ENCODE data around the gene PPFIA3. TPM values are rescaled to one million over a fixed set of nuclear protein-coding genes. Genes with fewer than 3 reads are reported as not detected.

PPFIA3 gene
- total RNA-seq, 1 donor from 2014 or later: 2.3 TPM

DNA sequence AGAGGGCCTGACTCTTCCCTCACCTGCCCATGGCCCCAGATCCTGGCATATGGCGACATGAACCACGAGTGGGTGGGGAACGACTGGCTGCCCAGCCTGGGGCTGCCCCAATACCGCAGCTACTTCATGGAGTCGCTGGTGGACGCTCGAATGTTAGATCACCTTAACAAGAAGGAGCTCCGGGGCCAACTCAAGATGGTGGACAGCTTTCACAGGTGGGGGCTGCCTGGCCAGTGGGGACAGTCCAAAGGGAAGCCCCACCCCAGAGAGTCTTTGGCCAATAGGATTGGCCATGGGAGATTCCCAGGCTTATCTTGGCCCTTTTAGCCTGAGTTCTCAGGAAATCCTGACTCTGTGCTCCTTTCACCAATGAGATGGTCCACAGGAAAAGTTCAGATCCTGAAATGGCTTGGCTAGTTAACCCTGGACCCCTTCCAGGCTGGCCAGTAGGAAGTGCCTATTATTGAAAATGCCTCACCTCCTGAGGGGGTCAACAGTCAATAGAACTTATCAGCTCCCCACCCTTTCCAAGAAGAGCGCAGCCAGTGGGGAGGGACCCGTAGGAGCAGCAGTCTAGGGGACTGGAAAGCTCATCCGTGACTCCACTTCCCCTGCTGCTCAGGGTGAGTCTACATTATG, 28.8 kb downstream of the PPFIA3 start:
- DNase-seq (ENCODE audit: low spot score) (no peak), ATAC-seq (no peak)

DNA sequence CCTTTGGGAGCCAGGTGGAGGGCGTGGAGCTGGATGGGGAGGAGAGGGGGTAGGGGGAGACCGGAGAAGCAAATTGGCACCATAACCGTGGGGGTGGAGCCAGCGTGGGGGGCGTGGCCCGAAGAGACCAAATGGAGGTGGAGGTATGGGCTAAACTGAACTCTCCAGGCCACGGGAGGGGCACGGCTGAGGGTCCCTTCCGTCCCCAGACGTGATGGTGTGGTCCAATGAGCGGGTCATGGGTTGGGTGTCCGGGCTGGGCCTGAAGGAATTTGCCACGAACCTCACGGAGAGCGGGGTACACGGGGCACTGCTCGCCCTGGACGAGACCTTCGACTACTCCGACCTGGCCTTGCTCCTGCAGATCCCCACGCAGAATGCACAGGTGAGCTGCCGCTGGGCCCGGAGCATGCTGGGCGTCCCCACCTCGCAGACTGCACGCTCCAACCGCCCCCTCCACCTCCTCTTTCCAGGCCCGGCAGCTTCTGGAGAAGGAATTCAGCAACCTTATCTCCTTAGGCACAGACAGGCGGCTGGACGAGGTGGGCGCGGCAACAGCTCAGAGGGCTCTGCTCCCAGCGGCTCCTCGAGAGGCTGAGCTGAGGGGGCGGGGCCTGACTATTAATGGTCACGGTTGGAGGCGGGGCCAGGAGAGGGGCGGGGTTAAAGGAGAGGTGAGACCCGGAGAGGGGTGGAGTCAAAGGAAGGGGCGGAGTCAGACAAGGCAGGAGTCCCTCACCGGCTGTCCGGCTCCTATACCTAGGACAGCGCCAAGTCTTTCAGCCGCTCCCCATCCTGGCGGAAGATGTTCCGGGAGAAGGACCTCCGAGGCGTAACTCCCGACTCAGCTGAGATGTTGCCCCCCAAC, 29.7 kb downstream of the PPFIA3 start:
- DNase-seq (ENCODE audit: low spot score) (peak; percentile 97), ATAC-seq (peak; percentile 79)

DNA sequence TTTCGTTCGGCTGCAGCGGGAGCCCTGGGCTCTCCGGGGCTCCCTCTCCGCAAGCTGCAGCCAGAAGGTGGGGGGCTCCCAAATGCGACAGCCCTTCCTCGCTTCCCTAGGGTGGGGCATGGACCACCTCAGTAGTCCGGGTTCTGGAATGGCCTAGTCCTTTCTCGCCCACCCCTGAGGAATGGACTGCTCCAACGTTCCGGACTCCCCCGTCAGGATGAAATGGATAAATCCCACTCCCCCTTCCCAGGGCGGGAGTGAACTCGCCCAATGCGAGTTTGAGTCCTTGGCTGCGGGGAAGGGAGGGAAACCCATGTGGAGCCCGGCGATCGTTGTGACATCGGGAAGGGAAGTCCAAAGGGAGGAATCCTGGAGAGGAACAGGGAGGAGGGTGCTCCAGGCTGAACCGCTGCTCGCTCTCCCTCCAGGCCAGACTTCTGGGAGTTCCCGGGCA, 30.3 kb downstream of the PPFIA3 start:
- peak; percentile 32 for ATAC-seq
- peak; percentile 72 for DNase-seq (ENCODE audit: low spot score)

DNA sequence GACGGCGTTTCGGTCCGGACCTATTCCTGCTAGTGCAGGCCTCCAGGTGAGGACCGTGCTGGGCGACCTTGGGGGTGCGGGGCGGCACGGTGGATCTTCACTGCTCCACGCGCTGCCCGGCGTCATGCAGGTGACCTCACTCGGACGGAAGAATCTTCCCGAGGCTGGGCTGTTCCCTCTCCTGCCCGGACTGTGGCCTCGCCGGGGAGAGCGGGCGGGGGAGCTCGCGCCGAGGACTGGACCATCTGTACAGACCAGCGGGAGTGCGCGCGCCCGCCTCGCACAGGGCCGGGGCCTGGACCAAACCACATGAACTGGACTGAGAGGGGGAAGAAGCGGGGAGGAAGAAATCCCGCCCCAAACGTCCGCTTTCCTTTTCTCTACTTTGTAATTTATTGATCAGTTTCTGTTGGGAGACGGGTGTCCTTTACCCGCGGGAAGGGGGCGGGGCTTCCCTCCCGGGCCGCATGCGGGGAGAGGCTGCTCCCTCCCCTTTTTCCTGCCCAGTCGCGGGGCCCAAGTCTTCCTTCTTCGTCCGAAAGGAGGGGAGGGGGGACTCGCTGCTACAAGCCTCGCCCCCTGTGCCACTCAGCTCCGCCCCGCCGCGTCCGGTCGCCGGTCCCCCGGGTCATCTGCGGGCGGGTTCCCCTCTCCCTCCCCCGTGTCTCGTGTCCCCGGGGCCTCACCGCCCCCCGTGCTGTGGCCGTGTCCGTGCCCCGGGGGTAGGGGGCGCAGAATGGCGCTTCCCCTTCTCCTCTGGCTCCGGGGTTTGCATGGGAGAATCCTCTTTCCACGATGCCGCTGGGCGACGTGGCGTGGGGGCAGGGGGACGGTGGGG, 31.0 kb downstream of the PPFIA3 start:
- DNase-seq (ENCODE audit: low spot score) (peak; percentile 93), ATAC-seq (peak; percentile 84)

DNA sequence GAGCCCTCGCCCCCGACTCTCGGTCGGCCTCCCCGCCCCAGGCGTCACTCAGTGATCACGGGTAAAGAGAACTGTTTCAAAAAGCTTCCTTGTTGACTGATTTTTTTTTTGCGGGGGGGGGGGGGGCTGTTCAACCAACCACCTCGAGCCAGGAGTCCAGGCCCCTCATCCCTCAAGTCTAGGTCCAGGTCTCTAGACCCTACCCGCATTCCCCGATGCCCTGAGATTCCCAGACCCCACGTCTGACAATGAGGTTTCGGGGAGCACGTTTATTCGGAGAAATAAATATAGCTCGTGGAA, 31.6 kb downstream of the PPFIA3 start:
- no peak for ATAC-seq
- no peak for DNase-seq (ENCODE audit: low spot score)

DNA sequence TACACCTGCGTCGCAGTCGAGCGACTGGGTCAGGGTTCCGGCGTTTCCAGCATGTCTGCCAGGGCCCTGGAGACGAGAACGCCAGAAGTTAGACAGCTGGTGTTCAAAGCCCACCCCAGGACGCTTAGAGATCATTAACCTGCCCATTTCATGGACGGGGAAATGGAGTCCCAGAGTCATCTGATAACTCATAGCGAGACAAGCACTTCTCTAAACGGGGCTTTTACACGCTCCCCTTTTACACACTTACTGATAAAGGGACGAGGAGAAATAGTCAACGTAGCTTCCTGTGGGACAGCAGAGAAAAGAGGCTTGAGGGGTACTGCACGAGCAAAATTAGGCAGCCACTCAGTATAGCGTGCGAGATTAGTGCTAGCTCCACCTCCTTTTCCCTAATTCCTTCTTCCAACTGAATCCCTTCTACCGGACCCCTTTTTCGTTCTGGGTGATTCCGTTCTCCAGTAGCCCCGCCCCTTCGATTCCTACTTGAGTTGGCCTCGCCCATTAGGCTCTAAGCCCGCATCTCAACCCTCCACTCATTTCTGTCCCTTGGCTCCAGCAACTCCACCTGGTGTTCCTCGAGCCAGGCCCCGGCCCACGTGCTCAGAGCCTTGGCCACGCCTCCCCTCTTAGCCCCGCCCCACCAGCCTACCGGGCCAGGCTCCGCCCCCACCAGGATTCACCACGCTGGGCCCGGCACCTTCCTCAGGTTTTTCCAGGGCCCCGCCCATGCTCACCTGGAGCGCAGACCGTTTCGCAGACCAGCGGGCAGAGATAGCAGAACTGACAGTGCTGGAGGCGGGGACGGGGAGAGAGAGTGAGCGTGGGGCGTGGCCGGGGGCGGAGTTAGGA, 32.1 kb downstream of the PPFIA3 start:
- DNase-seq (ENCODE audit: low spot score): peak; percentile 78
- ATAC-seq: peak; percentile 18

DNA sequence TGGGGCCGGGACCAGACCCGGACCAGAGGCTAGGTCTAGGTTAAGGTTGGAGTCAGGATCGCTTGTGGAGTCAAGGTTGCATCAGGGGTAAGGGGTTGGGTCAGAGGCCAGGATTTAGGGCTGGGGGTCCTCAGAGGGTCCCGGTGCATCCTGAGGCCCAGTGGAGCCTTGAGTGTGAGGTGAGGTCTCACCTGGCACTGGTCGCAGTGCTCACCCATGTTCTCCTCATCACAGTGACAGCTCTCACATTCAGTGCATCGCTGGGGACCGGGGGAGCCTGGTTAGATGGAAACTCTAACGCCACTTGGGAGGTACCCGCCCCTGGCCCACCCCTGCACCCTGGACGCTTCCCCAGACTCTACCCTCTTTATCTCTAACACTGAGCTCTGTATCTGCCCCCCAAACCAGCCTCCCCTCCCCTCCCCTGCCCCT, 32.8 kb downstream of the PPFIA3 start:
- DNase-seq (ENCODE audit: low spot score) (no peak), ATAC-seq (no peak)

DNA sequence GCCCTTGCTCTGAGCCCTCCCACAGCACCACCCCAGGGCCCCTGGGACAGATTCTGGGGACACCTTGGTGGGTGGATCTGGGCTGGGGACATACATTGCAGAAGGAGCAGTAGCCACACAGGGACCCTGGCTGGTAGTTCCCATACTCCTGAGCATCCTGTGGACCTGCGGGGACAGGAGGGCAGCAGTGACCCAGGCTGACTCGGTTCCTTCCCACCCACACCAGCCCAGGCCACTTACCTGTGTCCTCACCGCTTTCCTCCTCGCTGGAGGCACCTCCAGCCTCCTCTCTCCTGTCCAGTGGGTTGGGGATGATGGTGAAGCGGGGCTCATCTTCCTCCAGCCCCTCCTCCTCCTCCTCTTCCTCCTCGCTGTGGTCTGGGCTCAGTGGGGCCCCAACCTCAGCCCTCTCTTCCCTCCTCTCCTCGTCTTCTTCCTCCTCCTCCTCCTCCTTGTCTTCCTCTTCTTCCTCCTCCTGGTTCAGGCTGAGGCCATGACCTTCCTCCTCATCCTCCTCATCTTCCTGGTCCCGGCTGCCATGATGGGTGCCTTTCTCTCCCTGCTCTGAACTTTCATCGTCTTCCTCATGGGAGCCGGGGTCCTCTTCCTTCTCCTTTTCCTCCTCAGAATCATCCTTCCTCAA, 33.9 kb downstream of the PPFIA3 start:
- DNase-seq (ENCODE audit: low spot score) (no peak), ATAC-seq (no peak)

DNA sequence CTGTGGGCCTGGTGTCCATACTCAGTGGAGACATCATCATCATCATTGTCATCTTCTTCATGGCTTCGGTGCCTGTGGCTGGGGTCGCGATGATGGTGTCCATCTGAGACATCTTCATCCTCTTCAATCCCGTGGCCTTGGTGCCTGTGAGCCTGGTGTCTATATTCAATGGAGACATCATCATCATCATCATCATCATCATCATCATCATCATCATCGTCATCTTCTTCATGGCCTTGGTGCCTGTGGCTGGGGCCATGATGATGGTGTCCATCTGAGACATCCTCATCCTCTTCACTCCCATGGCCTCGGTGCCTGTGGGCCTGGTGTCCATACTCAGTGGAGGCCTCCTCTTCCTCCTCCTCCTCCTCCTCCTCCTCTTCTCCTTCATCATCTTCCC, 34.9 kb downstream of the PPFIA3 start:
- no peak for ATAC-seq
- no peak for DNase-seq (ENCODE audit: low spot score)

DNA sequence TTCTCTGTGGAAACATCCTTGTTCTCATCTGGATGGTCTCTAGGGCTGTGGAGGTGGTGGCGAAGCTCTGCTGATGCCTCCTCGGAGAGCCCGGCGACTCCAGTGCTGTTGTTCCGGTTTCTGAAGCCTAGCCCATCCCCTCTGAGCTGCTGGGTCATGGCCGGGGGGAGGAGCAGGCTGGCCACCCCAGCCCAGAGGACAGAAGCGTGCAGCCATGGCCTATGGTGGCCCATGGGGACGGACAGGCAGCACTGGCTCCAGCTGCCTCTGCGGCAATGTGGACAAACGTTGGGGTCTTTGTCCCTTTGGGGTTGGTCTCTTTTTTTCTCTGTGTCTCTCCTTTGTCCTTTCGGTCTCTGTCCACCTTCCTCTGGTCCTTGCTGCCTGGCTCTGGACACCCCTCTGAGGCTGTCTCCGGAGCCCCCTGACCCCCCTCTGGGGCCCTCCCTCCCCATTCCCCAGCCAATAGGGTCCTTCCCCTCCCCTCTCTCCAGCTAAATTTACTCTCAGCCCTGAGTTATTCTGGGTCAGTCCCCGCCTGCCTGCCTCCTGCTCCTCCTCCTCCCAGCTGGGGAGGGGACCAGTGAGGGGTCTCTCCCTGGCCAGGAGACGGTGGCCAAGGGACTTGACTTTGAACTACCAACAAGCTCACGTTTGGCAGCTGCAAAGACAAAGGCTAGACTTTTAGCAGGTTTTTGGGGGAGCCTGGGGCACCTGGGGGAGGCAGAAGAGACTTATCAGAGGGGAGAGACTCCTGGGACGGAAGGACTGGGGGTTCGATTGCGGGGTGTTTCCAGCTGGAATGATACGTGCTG, 35.9 kb downstream of the PPFIA3 start, which contains the start of gene HRC:
HRC (minus strand) TSS at position 392 of the 815 bp plus-strand sequence; CDS start at position 233, 159 bp downstream.
- DNase-seq (ENCODE audit: low spot score) (no peak), ATAC-seq (no peak)

DNA sequence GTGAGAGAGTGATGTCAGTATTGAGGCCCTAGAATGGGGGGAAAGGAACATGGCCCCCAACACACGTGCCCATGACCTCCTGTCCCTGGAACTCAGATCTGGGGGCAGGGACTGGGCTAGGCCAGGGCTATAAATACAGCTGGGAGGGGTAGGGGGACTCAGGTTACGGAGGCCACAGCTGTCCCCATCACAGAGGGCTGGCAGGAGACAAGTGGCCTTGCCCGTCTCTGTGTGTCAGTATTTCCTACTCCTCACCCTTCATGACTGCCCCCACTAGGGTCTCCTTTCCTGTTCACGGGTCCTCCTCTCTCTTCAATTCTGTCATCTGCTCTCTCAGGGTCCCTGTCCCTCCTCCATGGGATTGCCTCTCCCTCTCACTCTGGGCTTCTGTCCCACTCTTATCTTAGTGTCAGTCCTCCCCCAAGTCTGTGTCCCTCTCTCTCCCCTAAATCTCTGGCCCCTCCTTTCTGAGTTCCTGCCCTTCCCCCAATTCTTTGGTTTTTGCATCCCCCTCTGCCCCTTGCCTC, 36.5 kb downstream of the PPFIA3 start:
- no peak for DNase-seq (ENCODE audit: low spot score)
- no peak for ATAC-seq

DNA sequence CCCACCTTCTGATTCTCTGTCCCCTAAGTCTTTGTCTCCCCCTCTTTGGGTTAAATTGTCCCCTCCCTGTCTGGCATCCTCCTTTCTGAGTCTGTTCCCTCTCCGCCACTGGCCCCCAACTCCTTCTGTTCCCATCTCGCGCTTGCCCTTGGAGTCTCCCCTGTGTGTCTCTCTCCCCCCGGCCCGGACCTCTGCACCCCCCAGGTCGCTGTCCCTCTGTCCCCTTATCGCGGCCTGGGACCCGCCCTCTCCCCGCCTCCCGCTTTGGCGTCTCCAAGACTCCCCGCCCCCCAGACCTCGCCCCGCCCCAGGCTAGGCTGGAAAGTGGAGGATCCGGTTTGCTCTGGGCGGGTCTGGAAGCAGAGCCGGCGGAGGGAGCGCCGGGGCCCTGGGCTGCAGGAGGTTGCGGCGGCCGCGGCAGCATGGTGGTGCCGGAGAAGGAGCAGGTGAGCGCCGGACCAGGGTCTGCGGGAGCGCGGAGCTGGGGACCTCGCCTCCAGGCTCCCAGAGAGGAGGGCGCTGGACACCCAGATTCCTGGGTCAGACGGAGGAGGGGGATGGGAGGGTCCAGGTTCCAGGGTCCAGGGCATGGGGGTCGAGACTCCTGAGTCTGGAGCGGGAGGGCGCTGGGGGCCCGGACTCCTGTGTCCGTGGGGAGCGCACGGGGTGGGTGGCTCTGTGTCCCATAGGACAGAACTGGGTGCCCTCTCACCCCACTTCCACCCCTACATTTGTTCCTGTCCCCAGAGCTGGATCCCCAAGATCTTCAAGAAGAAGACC, 38.3 kb downstream of the PPFIA3 start, which contains the start of gene TRPM4:
TRPM4 (plus strand) TSS at position 348 of the 780 bp plus-strand sequence; CDS start at position 423, 75 bp downstream.
- ATAC-seq (peak; percentile 96), DNase-seq (ENCODE audit: low spot score) (peak; percentile 86)

DNA sequence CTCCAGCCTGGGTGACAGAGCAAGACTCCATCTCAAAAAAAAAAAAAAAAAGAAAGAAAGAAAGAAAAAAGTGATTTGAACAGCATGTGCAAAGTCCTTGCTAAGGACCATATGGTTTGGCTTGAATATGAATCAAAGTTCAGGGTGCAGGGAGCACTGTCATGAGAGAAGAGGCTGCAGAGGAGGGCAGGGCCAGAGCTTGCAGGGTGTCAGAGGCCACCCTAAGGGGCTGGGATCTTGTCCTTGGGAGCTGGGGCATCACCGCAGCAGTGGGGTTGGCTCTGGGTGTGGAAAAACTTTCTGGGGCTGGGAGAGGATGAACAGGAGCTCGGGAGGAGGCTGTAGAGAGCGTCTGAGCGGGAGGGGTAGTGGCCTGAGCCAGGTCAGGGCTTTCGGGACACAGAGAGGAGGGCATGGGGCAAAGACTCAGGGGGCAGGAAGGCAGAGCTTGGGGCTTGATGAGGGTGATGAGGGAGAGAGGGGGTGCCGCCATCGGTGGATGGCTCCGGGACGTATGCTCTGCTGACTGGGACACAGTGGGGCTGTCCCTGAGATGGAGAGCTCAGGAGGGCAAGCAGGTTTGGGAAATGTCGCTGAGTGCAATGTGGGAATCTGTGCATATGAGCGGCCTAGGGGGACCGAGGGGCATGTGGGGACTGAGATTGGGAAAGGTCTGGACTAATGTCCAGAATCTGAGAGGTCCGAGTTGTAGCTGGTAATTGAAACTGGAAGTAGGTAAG, 41.3 kb downstream of the PPFIA3 start:
- DNase-seq (ENCODE audit: low spot score) (no peak), ATAC-seq (no peak)

DNA sequence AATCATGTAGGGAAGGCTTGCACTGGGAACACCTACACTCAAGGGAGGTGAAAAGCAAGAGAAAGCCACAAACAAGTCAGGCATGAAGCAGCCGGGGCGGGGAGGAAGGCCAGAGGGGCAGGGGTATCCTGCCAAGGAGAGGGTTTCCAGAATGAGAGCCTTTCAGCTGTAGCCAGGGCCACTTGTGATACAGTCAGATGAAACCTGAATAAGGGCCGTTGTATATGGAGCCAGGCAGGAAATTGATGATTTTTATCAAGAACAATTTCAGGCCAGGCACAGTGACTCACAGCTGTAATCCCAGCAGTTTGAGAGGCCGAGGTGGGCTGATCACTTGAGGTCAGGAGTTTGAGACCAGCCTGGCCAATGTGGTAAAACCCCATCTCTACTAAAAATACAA, 42.6 kb downstream of the PPFIA3 start:
- DNase-seq (ENCODE audit: low spot score): no peak
- no peak for ATAC-seq

DNA sequence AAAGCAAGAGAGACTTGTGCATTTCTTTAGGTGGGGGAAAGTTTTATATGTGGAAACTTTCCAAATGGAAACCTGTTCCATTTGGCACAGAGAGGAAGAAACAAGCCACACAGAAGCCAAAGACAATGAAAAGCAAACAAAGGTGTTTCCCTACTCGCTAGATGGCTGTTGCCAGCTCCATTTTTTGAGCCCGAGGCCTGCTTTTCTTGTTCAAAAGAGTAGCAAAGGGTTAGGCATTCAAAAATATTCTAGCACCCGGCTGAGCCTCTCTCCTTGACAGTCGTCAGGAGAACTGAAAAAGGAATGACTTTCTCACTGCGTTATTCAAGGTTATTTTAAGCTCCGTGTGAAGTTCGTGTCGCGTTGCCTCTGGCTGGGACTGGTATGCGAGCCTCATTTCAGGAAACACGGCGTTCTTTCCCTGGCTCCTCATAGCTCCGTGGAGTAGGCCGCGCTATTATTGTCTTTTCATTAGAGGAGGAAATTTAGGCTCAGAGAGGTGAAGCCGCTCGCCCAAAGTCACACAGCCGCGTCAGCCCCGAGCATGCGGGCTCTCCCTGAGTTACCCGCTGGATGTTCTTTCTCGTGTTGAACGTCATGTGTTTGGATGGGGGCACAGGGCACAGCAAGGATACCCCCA, 45.9 kb downstream of the PPFIA3 start:
- ATAC-seq (no peak), DNase-seq (ENCODE audit: low spot score) (no peak)

DNA sequence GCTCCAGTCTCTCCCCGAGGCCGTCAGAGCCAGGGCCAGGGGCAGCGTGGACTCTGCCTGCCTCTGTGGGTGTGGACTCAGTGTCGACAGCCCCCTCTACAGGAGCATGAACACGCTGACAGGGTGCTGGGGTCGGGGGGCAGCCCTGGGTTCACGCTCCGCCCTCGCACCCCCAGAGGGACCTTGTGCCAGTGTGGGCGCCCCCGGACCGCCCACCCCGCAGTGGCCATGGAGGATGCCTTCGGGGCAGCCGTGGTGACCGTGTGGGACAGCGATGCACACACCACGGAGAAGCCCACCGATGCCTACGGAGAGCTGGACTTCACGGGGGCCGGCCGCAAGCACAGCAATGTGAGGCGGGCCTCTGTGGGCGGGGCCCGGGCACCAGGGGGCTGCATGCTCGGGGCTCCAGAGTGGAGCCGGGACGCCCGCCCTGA, 46.5 kb downstream of the PPFIA3 start:
- ATAC-seq: no peak
- no peak for DNase-seq (ENCODE audit: low spot score)

Measured in left lobe of liver (tissue), 2 donors.